PC-3 (cell line): ENCODE measurements around the gene NKAPD1.
"Not testable (repeated sequence)": the region's sequence is repeated elsewhere in the genome, so short reads cannot be mapped to it uniquely, and the experiment has no call there.

Experiments
- EZH2 ChIP-seq: fragments of 300-600 bp; sonication (generic); IDR thresholded peaks from one replicate; pipeline ENCODE4 v1.6.1; 2017; ENCODE audit warnings: antibody characterized with exemption, mild to moderate bottlenecking, low read length; ENCODE audit not compliant: unreplicated experiment
- EZH2phosphoT487 ChIP-seq: fragments of 300-600 bp; sonication (generic); IDR thresholded peaks from 2 replicates; pipeline ENCODE4 v1.6.1; 2018; ENCODE audit warnings: mild to moderate bottlenecking, antibody characterized with exemption, low read length, borderline replicate concordance
- TF ChIP-seq, protein P1 (sequence below): fragments of 300-600 bp; sonication (generic); conservative IDR thresholded peaks from 2 replicates; pipeline ENCODE4 v1.5.1; 2017; ENCODE audit warnings: antibody characterized with exemption, low read depth, mild to moderate bottlenecking, low read length

DNA sequence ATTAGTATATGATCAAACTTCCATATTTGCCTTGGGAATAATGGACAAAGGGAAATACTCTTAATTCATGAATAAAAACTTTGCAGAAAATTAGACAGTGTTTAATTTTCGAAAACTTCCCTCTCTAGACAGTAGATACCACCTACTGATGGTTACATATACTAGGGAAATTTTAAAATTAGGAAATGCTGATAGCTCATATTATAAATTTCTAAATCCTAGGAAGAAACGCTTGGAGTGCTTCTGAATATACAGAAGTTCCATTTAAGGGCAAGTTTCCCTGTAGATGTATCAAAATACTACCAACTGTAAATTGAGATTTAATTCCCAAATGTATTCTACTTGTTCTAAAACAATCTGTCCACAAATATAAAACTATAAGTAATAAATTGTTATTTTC is 21.2 kb downstream of the NKAPD1 start:
- TF ChIP-seq, protein P1, sequence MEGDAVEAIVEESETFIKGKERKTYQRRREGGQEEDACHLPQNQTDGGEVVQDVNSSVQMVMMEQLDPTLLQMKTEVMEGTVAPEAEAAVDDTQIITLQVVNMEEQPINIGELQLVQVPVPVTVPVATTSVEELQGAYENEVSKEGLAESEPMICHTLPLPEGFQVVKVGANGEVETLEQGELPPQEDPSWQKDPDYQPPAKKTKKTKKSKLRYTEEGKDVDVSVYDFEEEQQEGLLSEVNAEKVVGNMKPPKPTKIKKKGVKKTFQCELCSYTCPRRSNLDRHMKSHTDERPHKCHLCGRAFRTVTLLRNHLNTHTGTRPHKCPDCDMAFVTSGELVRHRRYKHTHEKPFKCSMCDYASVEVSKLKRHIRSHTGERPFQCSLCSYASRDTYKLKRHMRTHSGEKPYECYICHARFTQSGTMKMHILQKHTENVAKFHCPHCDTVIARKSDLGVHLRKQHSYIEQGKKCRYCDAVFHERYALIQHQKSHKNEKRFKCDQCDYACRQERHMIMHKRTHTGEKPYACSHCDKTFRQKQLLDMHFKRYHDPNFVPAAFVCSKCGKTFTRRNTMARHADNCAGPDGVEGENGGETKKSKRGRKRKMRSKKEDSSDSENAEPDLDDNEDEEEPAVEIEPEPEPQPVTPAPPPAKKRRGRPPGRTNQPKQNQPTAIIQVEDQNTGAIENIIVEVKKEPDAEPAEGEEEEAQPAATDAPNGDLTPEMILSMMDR = not testable (repeated sequence)
- TF ChIP-seq EZH2, EZH2phosphoT487: not testable (repeated sequence)
